Spleen (tissue), 11 donors: ENCODE results near the gene B4GALT2. TPM values are rescaled to one million over a fixed set of nuclear protein-coding genes. Genes with fewer than 3 reads are reported as not detected.

Experiments
- DNase-seq: peaks from one replicate; pipeline ENCODE4 v3.0.0-alpha.2; 2020
- H3K27ac ChIP-seq, 8 donors: fragments of 200-600 bp; sonication (generic) in 7 of 8; 1 replicate in 4 of 8; 2 replicates in 4 of 8; pipeline versions ENCODE4 v1.5.0 to v1.8.0; 2016 to 2021; ENCODE audit warnings: inconsistent platforms in 4 of 8, mild to moderate bottlenecking in 4 of 8, moderate library complexity in 1 of 8
- H3K27me3 ChIP-seq, 7 donors: fragments of 200-600 bp; sonication (generic) in 6 of 7; replicated peaks in 1 of 7; 1 replicate in 4 of 7; 2 replicates in 3 of 7; pipeline versions ENCODE4 v1.5.0 to v1.8.0; 2016 to 2021; ENCODE audit warnings: inconsistent platforms in 3 of 7, mild to moderate bottlenecking in 1 of 7
- H3K36me3 ChIP-seq, 6 donors: fragments of 200-600 bp; sonication (generic) in 5 of 6; 1 replicate in 4 of 6; 2 replicates in 2 of 6; pipeline versions ENCODE4 v1.5.0 to v1.8.0; 2016 to 2021; ENCODE audit warnings: inconsistent platforms in 2 of 6
- H3K4me1 ChIP-seq, 6 donors: fragments of 200-600 bp; sonication (generic) in 5 of 6; 1 replicate in 3 of 6; 2 replicates in 3 of 6; pipeline versions ENCODE4 v1.5.0 to v1.8.0; 2016 to 2021; ENCODE audit warnings: inconsistent platforms in 3 of 6
- H3K4me3 ChIP-seq, 8 donors: fragments of 200-600 bp; sonication (generic) in 7 of 8; 1 replicate in 4 of 8; 2 replicates in 4 of 8; pipeline versions ENCODE4 v1.5.0 to v1.8.0; 2016 to 2021; ENCODE audit warnings: inconsistent platforms in 4 of 8, mild to moderate bottlenecking in 4 of 8, moderate library complexity in 2 of 8
- H3K9me3 ChIP-seq, 8 donors: fragments of 200-600 bp; sonication (generic) in 7 of 8; 1 replicate in 4 of 8; 2 replicates in 4 of 8; pipeline versions ENCODE4 v1.5.0 to v1.8.0; 2016 to 2021; ENCODE audit warnings: inconsistent platforms in 4 of 8
- POLR2A ChIP-seq, 3 donors: fragments of 450-650 bp; IDR thresholded peaks; one replicate each; pipeline ENCODE4 v1.5.1; 2017; ENCODE audit warnings: antibody characterized with exemption in 3 of 3, mild to moderate bottlenecking in 1 of 3
- POLR2AphosphoS5 ChIP-seq, 3 donors: sonication (generic); formaldehyde crosslinking; IDR thresholded peaks; one replicate each; pipeline ENCODE4 v1.5.1; 2017; ENCODE audit warnings: antibody characterized with exemption in 3 of 3
- WGBS, 5 donors: extraction: QIAGEN DNeasy Blood & Tissue Kit in 3 of 5; methylation state at CpG; one replicate each; pipeline versions ENCODE4 v1.1.5 to v1.1.7; 2013 to 2018; 5-methylcytosine and 5-hydroxymethylcytosine counted together
- intact Hi-C: fragments of 100-400 bp; cut with DNase I; formaldehyde crosslinking; loops from one replicate; pipeline ENCODE4 v1.15.0; 2023; ENCODE audit warnings: low total_unique reads
- polyA plus RNA-seq, 3 donors: library from polyadenylated mRNA; stranded (reverse); fragments of 200-250 nt; gene quantifications; one replicate each; pipeline ENCODE4 v1.2.1, GENCODE V29; 2013
- total RNA-seq, 7 donors: library from RNA; depleted of rRNA in 3 of 7; stranded (reverse); fragments of >200 nt in 3 of 7; fragmentation: NEBNext Ultra II Directional in 4 of 7; extraction: Animal tissue kit (Norgen Biotek cat#: 25700) in 4 of 7; gene quantifications; one replicate each; pipeline versions ENCODE4 v1.1.0 to v1.2.1, GENCODE V29; 2016 to 2021
- TF ChIP-seq, protein P1 (sequence below), 11 experiments: fragments of 200-600 bp in 7 of 11; fragments of 450-650 bp in 4 of 11; sonication (generic) in 4 of 11; IDR thresholded peaks in 8 of 11; conservative IDR thresholded peaks in 3 of 11; 1 replicate in 7 of 11; 2 replicates in 4 of 11; pipeline versions ENCODE4 v1.4.0 to v1.8.0; 2016 to 2021; ENCODE audit warnings: antibody characterized with exemption in 11 of 11, inconsistent platforms in 4 of 11, mild to moderate bottlenecking in 1 of 11
- donor health status: healthy with polysubstance abuse.
- donor health status: DM: no; HTN: no; CAD: no; lungs with moderate emphysema.
- donor health status: DM: no; HTN: no; CAD: no.
- donor health status: Bipolar disorder and iron deficiency.
- donor health status: healthy.
- donor health status: DM: no; HTN: no; CAD: no.
- donor health status: DM: yes; HTN: yes; CAD: no.

Gene B4GALT2
- total and polyA plus RNA-seq, 10 donors = 7.0 to 23.3 (median 12.8) TPM

DNA sequence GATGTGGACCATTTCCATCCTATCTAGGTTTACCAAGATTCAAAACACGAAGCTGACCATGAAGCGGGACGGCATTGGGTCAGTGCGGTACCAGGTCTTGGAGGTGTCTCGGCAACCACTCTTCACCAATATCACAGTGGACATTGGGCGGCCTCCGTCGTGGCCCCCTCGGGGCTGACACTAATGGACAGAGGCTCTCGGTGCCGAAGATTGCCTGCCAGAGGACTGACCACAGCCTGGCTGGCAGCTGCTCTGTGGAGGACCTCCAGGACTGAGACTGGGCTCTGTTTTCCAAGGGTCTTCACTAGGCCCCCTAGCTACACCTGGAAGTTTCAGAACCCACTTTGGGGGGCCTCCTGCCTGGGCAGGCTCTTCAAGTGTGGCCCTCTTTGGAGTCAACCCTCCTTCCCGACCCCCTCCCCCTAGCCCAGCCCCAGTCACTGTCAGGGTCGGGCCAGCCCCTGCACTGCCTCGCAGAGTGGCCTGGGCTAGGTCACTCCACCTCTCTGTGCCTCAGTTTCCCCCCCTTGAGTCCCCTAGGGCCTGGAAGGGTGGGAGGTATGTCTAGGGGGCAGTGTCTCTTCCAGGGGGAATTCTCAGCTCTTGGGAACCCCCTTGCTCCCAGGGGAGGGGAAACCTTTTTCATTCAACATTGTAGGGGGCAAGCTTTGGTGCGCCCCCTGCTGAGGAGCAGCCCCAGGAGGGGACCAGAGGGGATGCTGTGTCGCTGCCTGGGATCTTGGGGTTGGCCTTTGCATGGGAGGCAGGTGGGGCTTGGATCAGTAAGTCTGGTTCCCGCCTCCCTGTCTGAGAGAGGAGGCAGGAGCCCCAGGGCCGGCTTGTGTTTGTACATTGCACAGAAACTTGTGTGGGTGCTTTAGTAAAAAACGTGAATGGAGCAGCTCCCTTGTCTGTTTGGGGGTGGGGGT, 11.5 kb downstream of the B4GALT2 start:
- intact Hi-C loops = no loop called here
- TF ChIP-seq POLR2AphosphoS5 (IDR thresholded peaks at IDR 0.05) (no peak), POLR2A (IDR thresholded peaks at IDR 0.05) (no peak)
- TF ChIP-seq, protein P1, sequence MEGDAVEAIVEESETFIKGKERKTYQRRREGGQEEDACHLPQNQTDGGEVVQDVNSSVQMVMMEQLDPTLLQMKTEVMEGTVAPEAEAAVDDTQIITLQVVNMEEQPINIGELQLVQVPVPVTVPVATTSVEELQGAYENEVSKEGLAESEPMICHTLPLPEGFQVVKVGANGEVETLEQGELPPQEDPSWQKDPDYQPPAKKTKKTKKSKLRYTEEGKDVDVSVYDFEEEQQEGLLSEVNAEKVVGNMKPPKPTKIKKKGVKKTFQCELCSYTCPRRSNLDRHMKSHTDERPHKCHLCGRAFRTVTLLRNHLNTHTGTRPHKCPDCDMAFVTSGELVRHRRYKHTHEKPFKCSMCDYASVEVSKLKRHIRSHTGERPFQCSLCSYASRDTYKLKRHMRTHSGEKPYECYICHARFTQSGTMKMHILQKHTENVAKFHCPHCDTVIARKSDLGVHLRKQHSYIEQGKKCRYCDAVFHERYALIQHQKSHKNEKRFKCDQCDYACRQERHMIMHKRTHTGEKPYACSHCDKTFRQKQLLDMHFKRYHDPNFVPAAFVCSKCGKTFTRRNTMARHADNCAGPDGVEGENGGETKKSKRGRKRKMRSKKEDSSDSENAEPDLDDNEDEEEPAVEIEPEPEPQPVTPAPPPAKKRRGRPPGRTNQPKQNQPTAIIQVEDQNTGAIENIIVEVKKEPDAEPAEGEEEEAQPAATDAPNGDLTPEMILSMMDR (IDR thresholded peaks at IDR 0.05 in 8 of 11, conservative IDR thresholded peaks at IDR 0.05 in 3 of 11) = no peak
- WGBS, 5 donors = 70 to 78% (median 75%) methylated on average over 16 to 19 of the region's 19 CpGs
- peak; percentile 77 for DNase-seq
- no peaks in the 10 kb centered on the region for H3K9me3 ChIP-seq
- H3K4me1 ChIP-seq = peaks cover 3 to 46% (median 25%) of the 10 kb centered on the region in 6 donors
- H3K36me3 ChIP-seq = peaks cover 0 to 7% (median 0%) of the 10 kb centered on the region in 6 donors
- H3K4me3 ChIP-seq = peak overlapping the region in 7 of 8 donors; percentile 56 to 91 (median 85)
- no peaks in the 10 kb centered on the region for H3K27me3 ChIP-seq
- peak overlapping the region in 6 of 8 donors; percentile 65 to 84 (median 80) for H3K27ac ChIP-seq

DNA sequence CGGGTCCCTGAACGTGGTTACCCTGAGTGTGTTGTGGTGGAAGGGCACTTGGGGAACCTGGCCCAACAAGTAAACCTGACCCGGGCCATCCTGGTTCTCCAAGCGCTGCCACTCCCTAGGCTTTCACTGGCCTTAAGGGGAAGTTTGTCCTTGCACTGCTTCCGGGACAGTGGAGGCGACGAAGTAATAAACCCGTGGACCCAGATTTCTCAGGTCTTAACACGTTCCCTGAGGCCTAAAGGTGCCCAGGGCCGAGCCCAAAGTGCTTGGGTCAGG, 12.1 kb downstream of the B4GALT2 start:
- TF ChIP-seq POLR2AphosphoS5 (IDR thresholded peaks at IDR 0.05) = no peak
- TF ChIP-seq, protein P1 (IDR thresholded peaks at IDR 0.05 in 8 of 11, conservative IDR thresholded peaks at IDR 0.05 in 3 of 11) = no peak
- no peak for TF ChIP-seq POLR2A (IDR thresholded peaks at IDR 0.05)
- 0 to 5% (median 1%) methylated on average over 4 to 10 of the region's 10 CpGs for WGBS, 5 donors
- Histone ChIP-seq H3K36me3 (peaks cover 0 to 1% (median 0%) of the 10 kb centered on the region in 6 donors), H3K27ac (peak overlapping the region in 7 of 8 donors; percentile 39 to 84 (median 79)), H3K4me1 (peaks cover 3 to 46% (median 25%) of the 10 kb centered on the region in 6 donors), H3K4me3 (peak overlapping the region; percentile 56 to 91 (median 82)), H3K27me3 (no peaks in the 10 kb centered on the region), H3K9me3 (no peaks in the 10 kb centered on the region)
- intact Hi-C loops = no loop called here
- no peak for DNase-seq

DNA sequence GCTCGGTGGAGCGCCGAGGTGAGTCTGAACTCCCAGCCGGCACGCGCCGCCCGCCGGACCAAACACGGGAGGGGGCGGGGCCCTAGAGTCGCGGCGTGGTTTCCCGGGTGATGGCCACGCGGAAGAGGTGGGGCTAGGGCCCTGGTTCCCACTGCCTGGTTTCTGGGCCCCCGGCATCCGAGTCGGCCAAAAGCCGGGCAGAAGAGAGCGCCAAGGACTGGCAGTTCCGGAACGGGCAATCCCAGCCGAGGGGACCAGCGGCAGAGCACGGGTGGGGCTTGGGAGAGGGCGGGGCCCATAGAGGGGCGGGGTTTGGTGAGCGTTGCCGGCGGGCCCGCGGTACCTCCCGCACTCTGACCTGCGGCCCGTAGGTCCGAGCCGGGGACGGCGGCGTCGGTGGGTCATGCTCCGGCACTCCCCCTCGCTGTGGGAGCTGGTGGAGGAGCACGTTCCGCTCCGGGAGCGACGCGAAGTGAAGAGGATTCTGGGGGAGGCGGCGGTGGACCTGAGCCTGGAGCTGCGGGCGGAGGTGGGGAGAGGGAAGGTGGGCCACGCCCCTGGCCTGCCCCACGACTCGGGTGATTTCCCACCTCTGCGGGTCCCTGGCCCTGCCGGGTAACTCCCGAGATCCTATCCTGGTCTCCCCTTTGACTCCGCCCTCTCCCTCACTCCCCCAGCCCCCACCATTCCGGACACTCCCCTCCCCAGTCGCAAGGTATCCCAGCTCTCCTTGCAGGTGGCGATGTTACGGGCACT, 12.6 kb downstream of the B4GALT2 start, which contains the start of gene CCDC24:
Gene CCDC24 (plus strand): TSS at position 124 of the 756 bp plus-strand sequence. CDS start 280 bp downstream, at position 404.
- Histone ChIP-seq H3K27me3 (no peaks in the 10 kb centered on the region), H3K4me1 (peaks cover 3 to 46% (median 25%) of the 10 kb centered on the region in 6 donors), H3K27ac (peak within 1 kb of the TSS; percentile 14 to 84 (median 76)), H3K9me3 (no peaks in the 10 kb centered on the region), H3K36me3 (no peaks in the 10 kb centered on the region), H3K4me3 (peak within 1 kb of the TSS; percentile 56 to 91 (median 82))
- intact Hi-C loops = no loop called here
- WGBS, 5 donors = 0 to 5% (median 1%) methylated on average over 13 to 65 of the region's 66 CpGs
- DNase-seq = peak; percentile 97
- peak; percentile 65 to 85 (median 79) for TF ChIP-seq POLR2AphosphoS5 (IDR thresholded peaks at IDR 0.05)
- no peak for TF ChIP-seq POLR2A (IDR thresholded peaks at IDR 0.05)
- TF ChIP-seq, protein P1 (IDR thresholded peaks at IDR 0.05 in 8 of 11, conservative IDR thresholded peaks at IDR 0.05 in 3 of 11) = no peak
